Activated CD8-positive, alpha-beta memory T cell treated with anti-CD3 and anti-CD28 coated beads, Interleukin-2, amount 10 ng/mL, durations not matched to agents 7 days and 5 days (primary cell): ENCODE data around the gene RBMS2. TPM values are rescaled to one million over a fixed set of nuclear protein-coding genes. Genes with fewer than 3 reads are reported as not detected.

ENCODE experiments used
- ATAC-seq: fragments of 150-1000 bp; cut with Tn5 transposase; one replicate; pipeline ENCODE4 v1.10.0; 2021; ENCODE audit warnings: moderate library complexity
- CTCF ChIA-PET: fragments of 350-600 bp; sonication (Branson Sonifier 250); formaldehyde crosslinking; loops from one replicate; lab custom pipeline; 2021; ENCODE audit warnings: antibody characterized with exemption; lab: Charles Lee
- DNase-seq: peaks from one replicate; pipeline ENCODE4 v3.0.0-alpha.2; 2020
- H3K27ac Mint-ChIP-seq: one replicate; pipeline ENCODE4 v1.8.0; 2021; ENCODE audit warnings: mild to moderate bottlenecking, mixed read lengths
- H3K27me3 Mint-ChIP-seq: one replicate; pipeline ENCODE4 v1.8.0; 2021; ENCODE audit warnings: mixed read lengths
- H3K36me3 Mint-ChIP-seq: one replicate; pipeline ENCODE4 v1.8.0; 2021; ENCODE audit warnings: mild to moderate bottlenecking, mixed read lengths
- H3K4me1 Mint-ChIP-seq: one replicate; pipeline ENCODE4 v1.8.0; 2021; ENCODE audit warnings: mixed read lengths
- H3K4me3 Mint-ChIP-seq: one replicate; pipeline ENCODE4 v1.8.0; 2021; ENCODE audit warnings: mild to moderate bottlenecking, moderate library complexity, mixed read lengths
- H3K9me3 Mint-ChIP-seq: one replicate; pipeline ENCODE4 v1.8.0; 2022; ENCODE audit warnings: low read depth, mixed read lengths
- total RNA-seq, 2 experiments: library from RNA; stranded (reverse); gene quantifications; one replicate each; pipeline ENCODE4 v1.2.3, GENCODE V29; 2021

RBMS2 gene
- total RNA-seq, 2 experiments from 2014 or later: 9.3 to 10.0 TPM

- no peak for ATAC-seq
- peaks cover 31% of the 10 kb centered on the region for H3K36me3 Mint-ChIP-seq
- CTCF ChIA-PET: interaction anchor here (1.0 to 5.2 kb wide), 4 partner anchors 24 to 82 kb away, joined by 3 to 42 read pairs (median 6); no protein-coding TSS in a partner anchor
Measured at GRCh38 chr12:56596815-56597214, 75.2 kb downstream of the RBMS2 start.

DNA sequence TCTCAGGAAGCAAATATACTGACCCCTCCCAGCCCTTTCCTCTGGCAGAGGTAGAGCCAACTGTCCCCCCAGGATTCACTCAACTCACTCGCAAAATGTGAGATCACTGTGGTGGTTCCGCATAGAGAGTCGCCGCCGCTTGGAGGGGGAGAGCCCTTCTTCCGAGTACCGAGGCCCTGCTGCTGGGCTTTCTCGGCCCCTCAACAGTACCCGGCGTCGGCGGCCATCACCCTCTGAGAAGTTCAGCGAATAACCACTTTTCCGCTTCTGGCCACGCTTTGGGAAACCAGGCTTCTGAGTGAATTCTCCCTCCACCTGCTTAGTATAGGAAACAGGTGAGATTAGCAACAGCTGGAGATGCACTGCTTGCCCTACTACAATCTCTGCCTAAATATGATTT lies 77.4 kb downstream of the RBMS2 start:
- Mint-ChIP-seq H3K36me3 (peaks cover 46% of the 10 kb centered on the region), H3K27ac (no peak overlapping the region), H3K9me3 (no peaks in the 10 kb centered on the region), H3K4me3 (no peak overlapping the region), H3K27me3 (no peaks in the 10 kb centered on the region), H3K4me1 (no peaks in the 10 kb centered on the region)
- ATAC-seq: no peak
- no peak for DNase-seq
- CTCF ChIA-PET: interaction anchor here (0.9 kb wide), 1 partner anchor 85 kb away, joined by 3 read pairs; no protein-coding TSS in a partner anchor

More at GRCh38 chr12:56596815-56597214, 75.2 kb downstream of the RBMS2 start:
- no peaks in the 10 kb centered on the region for H3K9me3 Mint-ChIP-seq
- no peak overlapping the region for H3K4me3 Mint-ChIP-seq
- H3K4me1 Mint-ChIP-seq: no peaks in the 10 kb centered on the region
- no peaks in the 10 kb centered on the region for H3K27me3 Mint-ChIP-seq
- peak overlapping the region; percentile 9 for H3K27ac Mint-ChIP-seq
- DNase-seq: no peak

DNA sequence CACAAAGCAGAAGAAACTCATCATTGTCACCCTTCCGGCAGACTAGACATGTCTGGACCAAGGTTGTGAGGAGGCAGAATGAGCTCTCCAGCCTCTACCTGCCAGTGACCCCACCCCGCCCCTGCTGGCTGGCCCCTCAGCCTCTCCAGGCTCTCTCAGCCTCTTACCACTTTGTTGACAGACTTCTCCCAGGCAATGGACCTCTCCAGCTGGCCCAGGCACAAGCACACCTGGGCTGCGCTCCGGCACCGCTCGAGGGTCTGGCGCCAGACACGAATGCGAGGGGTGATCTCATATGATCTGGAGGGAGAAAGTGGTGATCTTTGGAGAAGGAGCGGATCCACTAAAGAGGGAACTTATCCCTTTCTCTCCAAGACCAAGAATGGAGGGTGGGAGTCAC lies 78.2 kb downstream of the RBMS2 start:
- Mint-ChIP-seq H3K27me3 (no peaks in the 10 kb centered on the region), H3K36me3 (peaks cover 53% of the 10 kb centered on the region), H3K4me3 (no peak overlapping the region), H3K4me1 (no peaks in the 10 kb centered on the region), H3K27ac (no peak overlapping the region), H3K9me3 (no peaks in the 10 kb centered on the region)
- no peak for ATAC-seq
- CTCF ChIA-PET: interaction anchor here (0.9 kb wide), 1 partner anchor 86 kb away, joined by 3 read pairs; no protein-coding TSS in a partner anchor
- DNase-seq: no peak

DNA sequence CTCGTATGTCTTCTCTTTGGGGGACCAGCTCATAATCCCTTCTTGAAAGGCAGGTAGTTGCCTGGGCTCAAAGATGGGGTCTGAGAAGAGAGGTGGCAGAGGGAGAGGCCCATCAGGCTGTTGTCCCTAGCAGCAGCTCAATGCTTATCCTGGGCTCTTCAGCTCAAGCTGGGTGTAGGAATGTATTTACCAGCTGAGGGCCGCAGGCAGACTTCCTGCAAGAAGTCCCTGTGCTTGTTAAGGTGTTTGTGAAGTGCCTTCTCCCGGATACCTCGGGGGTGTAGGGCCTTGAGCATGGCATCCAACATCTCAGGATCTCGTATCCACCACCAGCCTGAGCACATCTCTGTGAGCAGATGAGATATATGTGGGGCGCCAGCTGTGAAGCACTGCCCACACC lies 79.1 kb downstream of the RBMS2 start:
- Mint-ChIP-seq H3K9me3 (no peaks in the 10 kb centered on the region), H3K27ac (no peak overlapping the region), H3K36me3 (peaks cover 59% of the 10 kb centered on the region), H3K27me3 (no peaks in the 10 kb centered on the region), H3K4me3 (no peak overlapping the region), H3K4me1 (no peaks in the 10 kb centered on the region)
- DNase-seq (no peak), ATAC-seq (no peak)
- CTCF ChIA-PET: interaction anchor here (1.0 to 3.5 kb wide), 6 partner anchors 9 to 88 kb away, joined by 4 to 24 read pairs (median 6); partner anchors contain the start of gene RBMS2

DNA sequence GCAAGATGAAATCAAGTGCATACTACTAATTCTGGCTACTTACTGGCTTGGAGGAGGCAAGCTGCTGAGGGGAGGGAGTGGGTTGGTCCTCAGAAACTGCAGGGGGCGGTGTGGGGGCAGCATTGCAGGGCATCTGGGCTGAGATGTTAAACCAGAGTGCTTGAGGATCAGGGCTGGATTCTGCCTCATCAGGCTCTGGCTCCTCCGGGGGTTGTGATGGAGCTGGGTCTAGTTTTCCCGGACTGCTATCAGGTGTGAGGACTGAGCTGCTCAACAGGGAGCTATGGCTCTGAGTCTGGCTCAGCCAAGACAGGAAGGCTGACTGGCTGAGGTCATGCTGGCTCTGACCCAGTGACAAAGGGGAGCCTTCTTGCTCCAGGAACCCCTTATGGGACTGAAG lies 79.9 kb downstream of the RBMS2 start:
- Mint-ChIP-seq H3K4me1 (no peaks in the 10 kb centered on the region), H3K27ac (no peak overlapping the region), H3K9me3 (no peaks in the 10 kb centered on the region), H3K27me3 (no peaks in the 10 kb centered on the region), H3K36me3 (peaks cover 66% of the 10 kb centered on the region), H3K4me3 (no peak overlapping the region)
- DNase-seq (peak; percentile 56), ATAC-seq (peak; percentile 37)
- CTCF ChIA-PET: interaction anchor here (0.6 to 3.5 kb wide), 12 partner anchors 10 to 99 kb away, joined by 3 to 24 read pairs (median 4); partner anchors contain the start of gene RBMS2

DNA sequence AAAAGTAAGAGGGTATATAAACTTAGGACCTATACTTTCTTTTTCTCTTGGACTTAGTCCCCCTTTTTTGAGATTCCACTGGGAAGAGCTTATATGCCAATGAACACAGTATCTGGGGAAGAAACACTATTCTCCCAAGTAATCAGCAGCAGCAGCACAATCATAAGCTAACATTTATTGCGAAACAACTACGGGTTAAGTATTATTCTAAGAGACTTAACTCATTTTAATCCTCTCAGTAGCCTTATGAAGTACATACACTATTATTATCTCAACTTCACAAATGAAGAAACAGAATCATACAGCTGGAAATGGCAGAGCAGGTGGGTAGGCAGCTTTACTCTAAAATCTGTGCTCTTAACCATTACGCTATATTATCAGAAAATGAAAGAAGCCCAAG lies 80.6 kb downstream of the RBMS2 start:
- ATAC-seq (no peak), DNase-seq (no peak)
- Mint-ChIP-seq H3K27me3 (no peaks in the 10 kb centered on the region), H3K4me1 (no peaks in the 10 kb centered on the region), H3K9me3 (no peaks in the 10 kb centered on the region), H3K36me3 (peaks cover 70% of the 10 kb centered on the region), H3K27ac (no peak overlapping the region), H3K4me3 (no peak overlapping the region)
- CTCF ChIA-PET: interaction anchor here (0.6 to 3.5 kb wide), 8 partner anchors 11 to 100 kb away, joined by 4 to 24 read pairs (median 6); no protein-coding TSS in a partner anchor

- Mint-ChIP-seq H3K27ac (no peak overlapping the region), H3K4me3 (no peak overlapping the region), H3K27me3 (no peaks in the 10 kb centered on the region), H3K36me3 (peaks cover 69% of the 10 kb centered on the region), H3K9me3 (no peaks in the 10 kb centered on the region), H3K4me1 (no peaks in the 10 kb centered on the region)
- DNase-seq: no peak
- no peak for ATAC-seq
- CTCF ChIA-PET: no interaction called here
Measured at GRCh38 chr12:56604355-56604754, 82.7 kb downstream of the RBMS2 start.

DNA sequence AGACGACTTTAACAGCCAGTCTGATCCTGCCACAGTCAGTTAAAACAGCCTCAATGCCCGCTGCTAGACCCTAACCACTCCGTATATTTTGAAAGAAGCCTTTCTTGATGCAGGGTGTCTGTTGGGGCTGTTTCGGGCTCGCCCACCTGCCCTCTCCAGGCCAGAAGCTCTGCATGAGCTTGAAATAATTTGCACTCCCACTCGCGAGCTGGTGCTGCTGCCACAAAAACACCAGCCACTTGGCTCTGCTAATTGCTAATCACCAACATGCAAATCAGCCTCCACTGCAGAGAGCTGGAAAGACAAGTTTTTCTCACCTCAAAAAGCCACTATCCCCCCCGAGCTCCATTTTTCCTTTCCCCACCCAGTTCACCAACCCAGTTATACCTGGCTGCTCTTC lies 93.0 kb downstream of the RBMS2 start:
- Mint-ChIP-seq H3K27me3 (no peaks in the 10 kb centered on the region), H3K27ac (no peak overlapping the region), H3K36me3 (peaks cover 65% of the 10 kb centered on the region), H3K4me1 (no peaks in the 10 kb centered on the region), H3K4me3 (no peak overlapping the region), H3K9me3 (no peaks in the 10 kb centered on the region)
- no peak for DNase-seq
- ATAC-seq: no peak
- CTCF ChIA-PET: no interaction called here

- H3K27me3 Mint-ChIP-seq: no peaks in the 10 kb centered on the region
Measured at GRCh38 chr12:56616244-56616643, 94.6 kb downstream of the RBMS2 start.

DNA sequence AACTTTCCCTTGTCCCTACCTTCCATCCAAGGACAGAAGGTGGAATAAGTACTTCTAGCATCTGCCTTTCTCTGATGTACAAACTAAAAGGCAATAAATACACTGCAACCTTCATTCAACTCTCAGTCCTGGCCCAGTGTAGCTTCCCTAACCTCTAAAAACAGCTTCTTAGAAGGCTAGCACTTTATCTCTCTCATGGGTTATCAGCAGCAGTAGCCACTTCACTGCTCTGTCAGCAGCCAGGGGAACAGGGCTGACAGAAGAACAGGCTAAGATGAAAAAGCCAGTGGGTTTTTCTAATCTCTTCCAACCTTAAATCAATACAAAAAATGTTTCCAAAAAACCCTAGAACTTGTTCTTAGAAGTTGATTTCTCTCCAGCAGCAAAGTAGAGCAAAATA lies 95.3 kb downstream of the RBMS2 start:
- no peak for DNase-seq
- CTCF ChIA-PET: interaction anchor here (0.6 to 1.7 kb wide), 2 partner anchors 8 to 12 kb away, joined by 4 to 6 read pairs; no protein-coding TSS in a partner anchor
- no peaks in the 10 kb centered on the region for H3K9me3 Mint-ChIP-seq
- no peak overlapping the region for H3K4me3 Mint-ChIP-seq
- H3K27me3 Mint-ChIP-seq: no peaks in the 10 kb centered on the region
- peaks cover 7% of the 10 kb centered on the region for H3K4me1 Mint-ChIP-seq
- peaks cover 57% of the 10 kb centered on the region for H3K36me3 Mint-ChIP-seq
- no peak for ATAC-seq
- peak overlapping the region; percentile 42 for H3K27ac Mint-ChIP-seq

More at GRCh38 chr12:56616244-56616643, 94.6 kb downstream of the RBMS2 start:
- Mint-ChIP-seq H3K27ac (no peak overlapping the region), H3K36me3 (peaks cover 63% of the 10 kb centered on the region), H3K4me3 (no peak overlapping the region), H3K9me3 (no peaks in the 10 kb centered on the region), H3K4me1 (peaks cover 7% of the 10 kb centered on the region)
- ATAC-seq (no peak), DNase-seq (no peak)
- CTCF ChIA-PET: interaction anchor here (0.6 to 1.7 kb wide), 2 partner anchors 8 to 13 kb away, joined by 4 to 6 read pairs; no protein-coding TSS in a partner anchor

- ATAC-seq: no peak
- H3K36me3 Mint-ChIP-seq: peaks cover 38% of the 10 kb centered on the region
- H3K27me3 Mint-ChIP-seq: no peaks in the 10 kb centered on the region
- H3K4me3 Mint-ChIP-seq: no peak overlapping the region
- H3K27ac Mint-ChIP-seq: no peak overlapping the region
- CTCF ChIA-PET: interaction anchor here (0.9 to 5.0 kb wide), 2 partner anchors 13 to 109 kb away, joined by 3 to 34 read pairs; no protein-coding TSS in a partner anchor
- peaks cover 46% of the 10 kb centered on the region for H3K4me1 Mint-ChIP-seq
- H3K9me3 Mint-ChIP-seq: no peaks in the 10 kb centered on the region
- DNase-seq: no peak
Measured at GRCh38 chr12:56622535-56622934, 100.9 kb downstream of the RBMS2 start.

DNA sequence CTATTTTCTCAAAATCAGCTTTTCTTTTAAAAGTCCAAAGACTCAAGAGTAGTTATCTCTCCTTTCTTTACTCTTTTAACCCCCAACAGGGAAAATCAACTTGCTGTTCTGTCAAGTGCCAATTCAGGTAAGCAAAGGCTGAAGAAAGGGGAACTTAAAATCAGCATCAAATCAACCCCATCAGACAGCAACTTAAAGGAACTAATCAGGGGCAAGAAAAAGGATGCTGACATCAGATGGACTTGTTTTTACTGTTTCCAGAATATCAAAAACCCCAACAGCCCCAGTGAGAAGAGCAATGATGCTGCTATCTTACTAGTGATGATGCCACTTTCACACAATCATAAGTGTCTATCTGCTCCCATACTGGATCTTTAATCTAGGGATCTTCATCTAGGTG lies 105.1 kb downstream of the RBMS2 start:
- Mint-ChIP-seq H3K36me3 (peaks cover 33% of the 10 kb centered on the region), H3K27ac (peak overlapping the region; percentile 69), H3K9me3 (no peaks in the 10 kb centered on the region), H3K4me1 (peaks cover 64% of the 10 kb centered on the region), H3K4me3 (no peak overlapping the region), H3K27me3 (no peaks in the 10 kb centered on the region)
- ATAC-seq (no peak), DNase-seq (no peak)
- CTCF ChIA-PET: interaction anchor here (1.4 to 3.6 kb wide), 3 partner anchors 10 to 113 kb away, joined by 3 to 21 read pairs (median 5); no protein-coding TSS in a partner anchor

- Mint-ChIP-seq H3K9me3 (no peaks in the 10 kb centered on the region), H3K27ac (peak overlapping the region; percentile 93), H3K27me3 (no peaks in the 10 kb centered on the region), H3K36me3 (peaks cover 28% of the 10 kb centered on the region), H3K4me3 (peak overlapping the region; percentile 92), H3K4me1 (peaks cover 73% of the 10 kb centered on the region)
- CTCF ChIA-PET: interaction anchor here (0.7 to 3.6 kb wide), 17 partner anchors 8 to 501 kb away, joined by 3 to 21 read pairs (median 5); partner anchors contain the start of genes ATP5F1B, ESYT1, NACA and PTGES3
- ATAC-seq (peak; percentile 16), DNase-seq (peak; percentile 86)
Measured at GRCh38 chr12:56628671-56629458, 107.2 kb downstream of the RBMS2 start.
